WTC11 (cell line): ENCODE measurements around the gene GXYLT2. TPM values are rescaled to one million over a fixed set of nuclear protein-coding genes. Genes with fewer than 3 reads are reported as not detected.

ENCODE experiments used
- ATAC-seq: fragments of 200-7000 bp; cut with Tn5 transposase; 2 replicates; pipeline ENCODE4 v1.10.0; 2021; ENCODE audit warnings: mild to moderate bottlenecking, moderate library complexity
- CTCF ChIA-PET: fragments of 300-600 bp; sonication (Branson Sonifier 250); formaldehyde crosslinking; loops from one replicate; lab custom pipeline; 2021; ENCODE audit warnings: antibody characterized with exemption; lab: Charles Lee
- POLR2A ChIA-PET: fragments of 350-600 bp; sonication (Branson Sonifier 250); formaldehyde crosslinking; loops from one replicate; lab custom pipeline; 2021; ENCODE audit warnings: antibody characterized with exemption; lab: Charles Lee
- DNase-seq: peaks from one replicate; pipeline ENCODE4 v3.0.0; 2021; ENCODE audit warnings: low spot score
- H3K27ac Mint-ChIP-seq: 2 replicates; pipeline ENCODE4 v1.8.0; 2021; ENCODE audit warnings: mixed read lengths
- H3K27me3 Mint-ChIP-seq: 2 replicates; pipeline ENCODE4 v1.8.0; 2021; ENCODE audit warnings: low read depth, mild to moderate bottlenecking, moderate library complexity, mixed read lengths
- H3K36me3 Mint-ChIP-seq: 2 replicates; pipeline ENCODE4 v1.8.0; 2021; ENCODE audit warnings: mixed read lengths
- H3K4me1 Mint-ChIP-seq: 2 replicates; pipeline ENCODE4 v1.8.0; 2022; ENCODE audit warnings: mixed read lengths
- H3K4me3 Mint-ChIP-seq: 2 replicates; pipeline ENCODE4 v1.8.0; 2021; ENCODE audit warnings: mild to moderate bottlenecking, moderate library complexity, mixed read lengths
- H3K9me3 Mint-ChIP-seq: 2 replicates; pipeline ENCODE4 v1.8.0; 2021; ENCODE audit warnings: mixed read lengths
- ATF6 ChIP-seq: sonication (generic); formaldehyde crosslinking; IDR thresholded peaks from 2 replicates; pipeline ENCODE4 v1.8.1; 2023; ENCODE audit warnings: mild to moderate bottlenecking, missing genetic modification reagents
- CDX4 ChIP-seq: fragments of 250-450 bp; sonication (Bioruptor Pico); IDR thresholded peaks from 2 replicates; pipeline ENCODE4 v1.9.0; 2021; ENCODE audit warnings: moderate library complexity, mild to moderate bottlenecking, inconsistent platforms, borderline replicate concordance
- CREM ChIP-seq: sonication (generic); formaldehyde crosslinking; IDR thresholded peaks from 2 replicates; pipeline ENCODE4 v1.8.1; 2022; ENCODE audit warnings: mild to moderate bottlenecking, missing genetic modification reagents, moderate library complexity
- FOXJ3 ChIP-seq: sonication (generic); formaldehyde crosslinking; IDR thresholded peaks from 2 replicates; pipeline ENCODE4 v1.9.0; 2021; ENCODE audit warnings: missing genetic modification reagents, mild to moderate bottlenecking, borderline replicate concordance
- FOXP1 ChIP-seq: sonication (generic); formaldehyde crosslinking; IDR thresholded peaks from 2 replicates; pipeline ENCODE4 v1.8.0; 2022; ENCODE audit warnings: missing genetic modification reagents, mild to moderate bottlenecking, moderate library complexity, borderline replicate concordance
- MLX ChIP-seq: sonication (generic); formaldehyde crosslinking; IDR thresholded peaks from 2 replicates; pipeline ENCODE4 v1.8.1; 2023; ENCODE audit warnings: mild to moderate bottlenecking, missing genetic modification reagents, moderate library complexity
- NFE2L1 ChIP-seq: sonication (generic); formaldehyde crosslinking; IDR thresholded peaks from 2 replicates; pipeline ENCODE4 v1.8.1; 2023; ENCODE audit warnings: missing genetic modification reagents
- PRRX2 ChIP-seq: fragments of 250-450 bp; sonication (Bioruptor Pico); IDR thresholded peaks from 2 replicates; pipeline ENCODE4 v1.8.0; 2021; ENCODE audit warnings: mild to moderate bottlenecking
- RELA ChIP-seq: sonication (generic); formaldehyde crosslinking; IDR thresholded peaks from 2 replicates; pipeline ENCODE4 v1.8.1; 2022; ENCODE audit warnings: missing genetic modification reagents, mild to moderate bottlenecking, borderline replicate concordance
- USF2 ChIP-seq: sonication (generic); formaldehyde crosslinking; IDR thresholded peaks from 2 replicates; pipeline ENCODE4 v1.8.1; 2023; ENCODE audit warnings: mild to moderate bottlenecking, missing genetic modification reagents, moderate library complexity
- ZMAT4 ChIP-seq: fragments of 250-450 bp; sonication (Bioruptor Pico); IDR thresholded peaks from 2 replicates; pipeline ENCODE4 v1.9.0; 2021; ENCODE audit warnings: mild to moderate bottlenecking
- ZNF396 ChIP-seq: fragments of 250-450 bp; sonication (Bioruptor Pico); IDR thresholded peaks from 2 replicates; pipeline ENCODE4 v1.8.0; 2021; ENCODE audit warnings: mild to moderate bottlenecking, moderate library complexity, borderline replicate concordance
- ZNF671 ChIP-seq: fragments of 250-450 bp; sonication (Bioruptor Pico); IDR thresholded peaks from 2 replicates; pipeline ENCODE4 v1.8.0; 2021; ENCODE audit warnings: mild to moderate bottlenecking
- total RNA-seq: library from RNA; stranded (reverse); gene quantifications from 3 replicates; pipeline ENCODE4 v1.2.3, GENCODE V29; 2021

Gene GXYLT2
- total RNA-seq, 1 experiment from 2014 or later, result 6.5 TPM

- TF ChIP-seq ZNF396 (CRISPR knock-in tag) (no peak), ZNF671 (CRISPR knock-in tag) (no peak), CDX4 (CRISPR knock-in tag) (no peak), FOXP1 (no peak), MLX (CRISPR knock-in tag) (no peak), ZMAT4 (CRISPR knock-in tag) (no peak)
- TF ChIP-seq, all 79 proteins: peak for 0
Observed at GRCh38 chr3:72941245-72941644, 53.4 kb downstream of the GXYLT2 start (continued).

- no peak overlapping the region for H3K4me3 Mint-ChIP-seq
Observed at GRCh38 chr3:72942427-72942826, 54.6 kb downstream of the GXYLT2 start.

GRCh38 chr3:72944696-72945095, 56.9 kb downstream of the GXYLT2 start:
- H3K36me3 Mint-ChIP-seq, result no peaks in the 10 kb centered on the region
- no peak for TF ChIP-seq ATF6 (CRISPR knock-in tag)
- DNase-seq (no peak), ATAC-seq (no peak)
- ChIA-PET POLR2A (interaction anchor here (0.6 kb wide), 1 partner anchor 53 kb away, joined by 3 read pairs; no protein-coding TSS in a partner anchor), CTCF (interaction anchor here (0.7 to 2.5 kb wide), 3 partner anchors 53 to 111 kb away, joined by 4 to 9 read pairs (median 6); no protein-coding TSS in a partner anchor)
- no peaks in the 10 kb centered on the region for H3K9me3 Mint-ChIP-seq
- no peak overlapping the region for H3K4me3 Mint-ChIP-seq
- no peak overlapping the region for H3K27ac Mint-ChIP-seq
- no peaks in the 10 kb centered on the region for H3K4me1 Mint-ChIP-seq
- H3K27me3 Mint-ChIP-seq, result no peaks in the 10 kb centered on the region

More at GRCh38 chr3:72942427-72942826, 54.6 kb downstream of the GXYLT2 start:
- ChIA-PET CTCF (interaction anchor here (1.4 kb wide), 1 partner anchor 114 kb away, joined by 4 read pairs; no protein-coding TSS in a partner anchor), POLR2A (no interaction called here)
- no peak for TF ChIP-seq NFE2L1
- TF ChIP-seq FOXJ3 (CRISPR knock-in tag), result no peak
- TF ChIP-seq ATF6 (CRISPR knock-in tag), result no peak
- no peak for TF ChIP-seq USF2 (CRISPR knock-in tag)
- TF ChIP-seq PRRX2 (CRISPR knock-in tag), result no peak
- TF ChIP-seq RELA (CRISPR knock-in tag), result no peak
- TF ChIP-seq CREM (CRISPR knock-in tag), result no peak
- ATAC-seq (no peak), DNase-seq (no peak)
- Mint-ChIP-seq H3K4me1 (0 out of 2 replicates have a peak, but pooled peaks cover 4% of the 10 kb centered on the region), H3K36me3 (no peaks in the 10 kb centered on the region), H3K27me3 (no peaks in the 10 kb centered on the region), H3K27ac (peak overlapping the region; percentile 2; the same call in 1 of the 2 replicates), H3K9me3 (no peaks in the 10 kb centered on the region)
